ENCODE results near the gene NFX1.

GRCh38 chr9:33414268-33414667 is 124.0 kb downstream of the NFX1 start:
- TF ChIP-seq CTCF (IDR thresholded peaks at IDR 0.05) (no peak), POLR2A (IDR thresholded peaks at IDR 0.05) (no peak), POLR2AphosphoS5 (IDR thresholded peaks at IDR 0.05; ENCODE audit: insufficient read depth in 1 of 2, low read depth in 1 of 2) (no peak)

All from vagina (tissue), 2 donors.